HepG2 (cell line): Measurements from ENCODE around the gene TMEM256. TPM values are rescaled to one million over a fixed set of nuclear protein-coding genes. Genes with fewer than 3 reads are reported as not detected.
A peak's percentile ranks its signal among the peaks of the same experiment; 100 is the strongest.

Source experiments
- ATAC-seq: fragments of 200-7000 bp; cut with Tn5 transposase; 3 replicates; pipeline ENCODE4 v1.9.1; 2020; ENCODE audit warnings: mild to moderate bottlenecking, moderate library complexity
- BruUV-seq: library from RNA; stranded (reverse); fragments of 400-500 nt; replicated peaks from 2 replicates; lab custom pipeline; 2021; lab: Mats Ljungman, UMichigan
- CTCF ChIA-PET: fragments of 300-600 bp; formaldehyde crosslinking; extraction: SDS; loops from one replicate; lab custom pipeline; 2021; ENCODE audit warnings: low total read pairs, inconsistent platforms, low intra/inter-chr PET ratio; lab: Yijun Ruan, JAX
- POLR2A ChIA-PET: fragments of 350-600 bp; sonication (Branson Sonifier 250); formaldehyde crosslinking; loops from one replicate; lab custom pipeline; 2020; ENCODE audit warnings: antibody characterized with exemption, inconsistent platforms; lab: Yijun Ruan, JAX
- DNase-seq: peaks from one replicate; pipeline ENCODE4 v3.0.0-alpha.2; 2015; ENCODE audit warnings: low spot score
- FAIRE-seq: peaks from 3 replicates; lab custom pipeline; 2011; peaks lifted over from hg19 to GRCh38; lab: Jason Lieb, UNC
- H2AFZ ChIP-seq: one replicate; pipeline ENCODE4 v1.6.1; 2011; ENCODE audit warnings: low read length, inconsistent platforms
- H3K27ac ChIP-seq: fragments of 300-600 bp; 3 replicates; pipeline ENCODE4 v1.8.0; 2011; ENCODE audit warnings: mixed run types, mild to moderate bottlenecking, mixed read lengths, low read length, inconsistent platforms; ENCODE audit not compliant: insufficient read depth; ENCODE audit errors: extremely low read length
- H3K27me3 ChIP-seq, 2 experiments: fragments of 200-600 bp in 1 of 2; 2 replicates in 1 of 2; 3 replicates in 1 of 2; pipeline versions ENCODE4 v1.6.0 to v1.8.0; 2011; ENCODE audit warnings: low read length in 2 of 2, mild to moderate bottlenecking in 2 of 2, moderate library complexity in 2 of 2, inconsistent platforms in 1 of 2; ENCODE audit not compliant: insufficient read depth in 2 of 2, control insufficient read depth in 1 of 2
- H3K36me3 ChIP-seq, 2 experiments: fragments of 200-600 bp in 1 of 2; replicated peaks in 1 of 2; 2 replicates in 1 of 2; 3 replicates in 1 of 2; pipeline versions ENCODE4 v1.5.1 to v1.8.0; 2011; ENCODE audit warnings: low read length in 2 of 2, inconsistent platforms in 1 of 2; ENCODE audit not compliant: insufficient read depth in 2 of 2, control insufficient read depth in 1 of 2
- H3K4me1 ChIP-seq: 2 replicates; pipeline ENCODE4 v1.5.1; 2012; ENCODE audit warnings: low read length, inconsistent platforms; ENCODE audit not compliant: insufficient read depth
- H3K4me2 ChIP-seq: 2 replicates; pipeline ENCODE4 v1.6.0; 2011; ENCODE audit warnings: low read depth, low read length, inconsistent platforms
- H3K4me3 ChIP-seq, 3 experiments: fragments of 200-600 bp in 1 of 3; sonication (generic), shearing (Covaris generic) in 1 of 3; replicated peaks in 1 of 3; 2 replicates each; pipeline ENCODE4 v1.5.1; 2011 to 2016; ENCODE audit warnings: low read length in 3 of 3, inconsistent platforms in 2 of 3, low read depth in 2 of 3, mild to moderate bottlenecking in 2 of 3, control low read depth in 1 of 3, mixed read lengths in 1 of 3; ENCODE audit not compliant: insufficient read depth in 1 of 3
- H3K79me2 ChIP-seq: one replicate; pipeline ENCODE4 v1.6.1; 2011; ENCODE audit warnings: low read length, inconsistent platforms; ENCODE audit not compliant: insufficient read depth
- H3K9ac ChIP-seq: 2 replicates; pipeline ENCODE4 v1.6.0; 2011; ENCODE audit warnings: mild to moderate bottlenecking, low read depth, low read length, inconsistent platforms; ENCODE audit not compliant: insufficient read depth
- H3K9me3 ChIP-seq: 2 replicates; pipeline ENCODE4 v1.5.1; 2012; ENCODE audit warnings: mild to moderate bottlenecking, low read length
- H4K20me1 ChIP-seq: 2 replicates; pipeline ENCODE4 v1.6.0; 2011; ENCODE audit warnings: inconsistent platforms, mild to moderate bottlenecking, low read length, moderate library complexity; ENCODE audit not compliant: insufficient read depth
- BCL3 ChIP-seq: sonication (generic); formaldehyde crosslinking; IDR thresholded peaks from 2 replicates; pipeline ENCODE4 v1.5.1; 2020; ENCODE audit warnings: mild to moderate bottlenecking, missing genetic modification reagents, moderate library complexity
- CBX5 ChIP-seq: sonication (generic); formaldehyde crosslinking; IDR thresholded peaks from 2 replicates; pipeline ENCODE4 v1.4.0; 2020; ENCODE audit warnings: missing genetic modification reagents, borderline replicate concordance
- ZNF451 ChIP-seq: sonication (generic); formaldehyde crosslinking; IDR thresholded peaks from 2 replicates; pipeline ENCODE4 v1.5.0; 2020; ENCODE audit warnings: mild to moderate bottlenecking, missing genetic modification reagents
- ZNF512B ChIP-seq: sonication (generic); formaldehyde crosslinking; IDR thresholded peaks from 2 replicates; pipeline ENCODE4 v1.5.1; 2020; ENCODE audit warnings: missing genetic modification reagents, mild to moderate bottlenecking, borderline replicate concordance
- ZNF747 ChIP-seq: sonication (generic); formaldehyde crosslinking; IDR thresholded peaks from 2 replicates; pipeline ENCODE4 v1.8.1; 2023; ENCODE audit warnings: missing genetic modification reagents, mild to moderate bottlenecking, borderline replicate concordance
- WGBS: methylation state at CpG from one replicate; pipeline ENCODE4 v1.1.6; 2017; ENCODE audit warnings: low lambda C conversion rate; 5-methylcytosine and 5-hydroxymethylcytosine counted together
- in situ Hi-C: cut with HindIII; loops from 2 replicates; pipeline ENCODE4 v1.10.0; 2017; ENCODE audit warnings: low pct_unique_long_range_greater_than_20kb; ENCODE audit not compliant: extremely low pct_ligation_motif_present
- intact Hi-C: fragments of 100-400 bp; cut with micrococcal nuclease; formaldehyde crosslinking; loops from one replicate; pipeline ENCODE4 v1.10.0; 2022; ENCODE audit not compliant: unreplicated experiment
- polyA plus RNA-seq, 8 experiments: library from polyadenylated mRNA; depleted of rRNA in 3 of 8; stranded (reverse) in 7 of 8; unstranded in 1 of 8; fragments of >200 nt; fragmentation: Illumina TruSeq in 4 of 8; extraction: Trizol in 4 of 8; gene quantifications; 2 replicates each; pipeline versions ENCODE4 v1.2.1 to v1.2.3, GENCODE V29; 2011 to 2016; ENCODE audit warnings: low read depth in 4 of 8, missing spikeins in 1 of 8, mixed read lengths in 1 of 8; ENCODE audit not compliant: insufficient read depth in 1 of 8
- total RNA-seq, 5 experiments: library from RNA; depleted of rRNA; stranded (reverse); fragments of >200 nt; fragmentation: Illumina TruSeq; extraction: Trizol; gene quantifications; 2 replicates each; pipeline ENCODE4 v1.2.3, GENCODE V29; 2016; ENCODE audit warnings: low read depth in 1 of 5

The TMEM256 gene
- total and polyA plus RNA-seq, 2 of the 13 experiments (the other 11 are each of a cell fraction or from before 2014, with no cell fraction given) = 231 to 252 TPM

GRCh38 chr17:7437369-7437863 is 33.5 kb upstream of the TMEM256 start:
- Histone ChIP-seq H3K9me3 (no peaks in the 10 kb centered on the region), H3K4me1 (peaks cover 44% of the 10 kb centered on the region), H3K36me3 (no peaks in the 10 kb centered on the region), H3K4me2 (0 out of 2 replicates have a peak overlapping the region, but pooled peaks have one; percentile 12), H3K9ac (no peak overlapping the region), H3K27me3 (peaks cover 2 to 12% of the 10 kb centered on the region in 2 experiments; a peak in 3 of 5 replicates), H4K20me1 (no peaks in the 10 kb centered on the region), H3K79me2 (no peaks in the 10 kb centered on the region), H3K27ac (no peak overlapping the region), H3K4me3 (no peak overlapping the region; a peak in 2 of 6 replicates), H2AFZ (no peak overlapping the region)
- no peak for ATAC-seq
- no TSS peak for BruUV-seq
- WGBS = 95% methylated on average over 14 of the region's 31 CpGs
- CTCF ChIA-PET = interaction anchor here (2.1 kb wide), 1 partner anchor 81 kb away, joined by 11 read pairs; no protein-coding TSS in a partner anchor
- in situ Hi-C loops (loop anchor here (5.0 kb wide), 2 partner anchors 40 to 80 kb away; partner anchors contain the start of genes TMEM95 and ZBTB4), intact Hi-C loops (loop anchor here (2.0 kb wide), 1 partner anchor 77 kb away; no protein-coding TSS in a partner anchor)
- FAIRE-seq = no peak
- POLR2A ChIA-PET = interaction anchor here (1.8 to 3.8 kb wide), 4 partner anchors 8 to 47 kb away, joined by 4 to 52 read pairs (median 28); partner anchors contain the start of genes CHRNB1, POLR2A and TMEM256
- TF ChIP-seq ZNF747 (no peak), BCL3 (no peak), CBX5 (CRISPR knock-in tag) (no peak), ZNF512B (CRISPR knock-in tag) (no peak), ZNF451 (CRISPR knock-in tag) (no peak)
- DNase-seq = no peak
